Left colon (tissue), 2 donors: ENCODE results near the gene DDX23. TPM values are rescaled to one million over a fixed set of nuclear protein-coding genes. Genes with fewer than 3 reads are reported as not detected.
A peak's percentile ranks its signal among the peaks of the same experiment; 100 is the strongest.

Experiments used
- ATAC-seq: fragments of 200-7000 bp; cut with Tn5 transposase; one replicate; pipeline ENCODE4 v1.9.1; 2020; ENCODE audit warnings: mild to moderate bottlenecking, moderate library complexity
- DNase-seq, 2 donors: peaks; one replicate each; pipeline ENCODE4 v3.0.0-alpha.2; 2020
- intact Hi-C, 2 donors: fragments of 100-400 bp; cut with DNase I in 1 of 2; cut with micrococcal nuclease in 1 of 2; formaldehyde crosslinking; loops; one replicate each; pipeline versions ENCODE4 v1.11.2 to v1.14.0; 2022; cut with DNase I, micrococcal nuclease
- total RNA-seq, 2 donors: library from RNA; stranded (reverse); fragmentation: NEBNext Ultra II Directional; extraction: Animal tissue kit (Norgen Biotek cat#: 25700); gene quantifications; one replicate each; pipeline ENCODE4 v1.2.1, GENCODE V29; 2021
- donor health status: DM: no; HTN: no; CAD: no.
- donor health status: DM: yes; HTN: yes; CAD: no.

Gene DDX23
- total RNA-seq, 2 donors from 2014 or later, result 74.6 to 79.8 TPM

- no peak for DNase-seq
These were observed 64.0 kb downstream of the DDX23 start for GRCh38 chr12:48787791-48788523.

GRCh38 chr12:48786591-48787544, 65.1 kb downstream of the DDX23 start:
- intact Hi-C loops, result no loop called here

More at GRCh38 chr12:48787791-48788523, 64.0 kb downstream of the DDX23 start:
- peak; percentile 36 for ATAC-seq
- intact Hi-C loops, result no loop called here

DNA sequence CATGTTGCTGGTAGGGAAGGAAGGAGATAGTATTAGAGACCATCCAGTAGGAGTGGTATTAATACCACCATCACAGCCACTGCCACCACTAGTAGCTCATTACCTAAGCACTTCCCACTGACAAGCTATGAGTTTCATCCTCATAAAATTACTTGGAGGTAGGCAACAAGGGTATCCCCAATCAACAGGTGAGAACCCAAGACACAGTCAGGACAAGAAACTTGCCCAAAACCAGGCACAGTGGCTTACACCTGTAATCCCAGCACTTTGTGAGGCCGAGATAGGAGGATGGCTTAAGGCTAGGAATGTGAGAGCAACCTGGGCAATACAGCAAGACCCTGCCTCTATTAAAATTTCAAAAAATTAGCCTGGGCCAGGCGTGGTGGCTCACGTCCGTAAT, 68.5 kb downstream of the DDX23 start:
- intact Hi-C loops, result no loop called here
- no peak for DNase-seq
- no peak for ATAC-seq

More at GRCh38 chr12:48786591-48787544, 65.1 kb downstream of the DDX23 start:
- DNase-seq (no peak), ATAC-seq (no peak)

DNA sequence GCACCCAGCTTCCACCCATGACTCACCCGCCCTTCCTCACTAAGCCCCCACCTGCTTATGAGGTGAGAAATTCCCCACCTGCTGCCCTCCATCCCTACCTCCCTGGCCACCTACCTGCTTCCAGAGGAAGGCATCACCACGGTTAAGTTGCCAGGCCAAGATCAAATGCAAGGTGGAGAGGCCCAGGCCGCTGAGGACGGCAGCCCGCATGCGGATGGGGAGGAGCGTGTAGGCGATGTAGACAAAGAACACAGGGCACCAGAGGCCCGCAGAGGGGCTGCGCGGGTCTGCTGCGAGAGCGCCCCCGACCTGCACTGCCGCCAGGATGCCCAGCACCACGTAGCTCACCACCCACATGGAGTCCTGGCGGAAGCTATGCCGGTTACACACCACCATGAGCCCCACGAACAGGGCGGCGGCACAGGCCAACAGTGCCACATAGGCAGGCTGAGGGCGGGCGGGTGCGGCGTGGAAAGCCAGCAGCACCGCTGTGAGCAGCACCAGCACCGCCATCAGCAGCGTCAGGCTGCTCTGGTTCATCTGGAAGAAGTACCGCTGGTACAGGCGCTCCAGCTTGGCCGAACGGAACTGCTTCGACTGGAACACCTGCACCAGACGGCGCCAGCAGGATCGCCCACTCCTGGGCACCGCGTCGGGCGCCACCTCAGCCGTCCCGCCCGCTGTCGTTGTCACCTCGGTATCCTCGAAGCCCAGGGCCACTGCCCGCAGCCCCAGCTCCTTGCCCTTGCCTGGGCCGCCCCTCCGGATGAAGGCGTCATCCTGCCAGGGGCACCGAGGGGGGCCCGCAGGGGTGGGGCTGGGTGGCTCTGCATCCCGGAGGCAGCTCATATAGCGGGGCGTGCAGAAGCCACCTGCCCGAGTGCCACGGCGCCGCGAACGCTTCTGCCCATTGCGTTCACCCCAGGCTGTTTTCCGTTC, 69.2 kb downstream of the DDX23 start:
- intact Hi-C loops, result no loop called here
- no peak for DNase-seq
- ATAC-seq, result no peak

DNA sequence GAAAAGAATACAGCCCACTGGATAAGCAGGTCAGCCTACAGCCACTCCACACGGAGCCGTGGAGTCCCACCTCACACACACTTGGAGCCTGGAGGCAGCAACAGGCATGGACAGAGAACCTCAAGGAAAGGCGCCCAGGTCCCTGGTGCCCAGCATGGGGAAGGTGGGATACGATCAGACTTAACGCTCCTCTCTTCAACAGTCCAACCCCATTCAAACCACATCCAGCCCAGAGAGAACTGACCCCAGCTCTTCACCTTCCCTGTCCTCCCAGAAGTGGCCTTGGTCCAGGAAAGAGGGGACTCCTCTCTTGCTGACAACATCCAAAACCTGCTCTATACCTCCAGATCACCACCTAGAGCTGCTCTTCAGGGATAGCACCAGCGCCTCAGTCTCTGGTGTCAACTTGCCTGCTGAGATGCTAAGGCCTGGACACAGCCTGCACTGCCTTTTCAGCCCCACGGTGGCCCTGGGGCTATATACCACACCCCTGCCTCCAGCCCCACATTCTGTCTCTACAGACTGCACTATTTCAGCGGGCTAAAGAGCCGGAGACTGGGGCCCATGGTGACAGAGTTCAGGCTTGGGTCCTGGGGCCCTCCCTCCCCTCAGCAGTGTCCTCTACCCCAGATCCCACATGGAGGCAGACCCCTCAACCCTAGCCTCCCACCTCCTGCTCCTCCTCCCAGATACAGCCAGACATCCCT, 70.1 kb downstream of the DDX23 start:
- DNase-seq (no peak), ATAC-seq (no peak)
- intact Hi-C loops, result no loop called here

GRCh38 chr12:48780381-48781025, 71.5 kb downstream of the DDX23 start:
- DNase-seq (peak; percentile 42 to 55), ATAC-seq (peak; percentile 80)
- intact Hi-C loops, result no loop called here

DNA sequence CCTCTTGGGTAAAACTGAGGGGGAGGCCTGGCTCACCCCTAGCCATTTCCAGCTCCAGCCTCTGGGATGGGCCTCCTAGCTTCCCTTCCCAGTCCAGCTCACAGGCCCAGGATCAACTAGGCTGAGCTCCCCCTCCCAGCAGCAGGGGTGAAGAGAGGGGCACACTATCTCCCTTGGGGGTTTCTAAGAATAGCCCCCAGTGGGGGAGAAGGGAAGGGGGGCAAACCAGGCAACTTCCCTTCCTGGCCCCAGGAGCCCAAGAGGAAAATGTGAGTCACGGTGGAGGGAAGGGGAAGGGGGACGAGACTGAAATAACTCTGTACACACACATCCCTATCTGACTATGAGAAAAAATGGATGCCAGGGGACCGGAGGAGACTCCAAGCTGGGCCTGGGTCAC, 72.1 kb downstream of the DDX23 start:
- intact Hi-C loops, result no loop called here
- ATAC-seq, result peak; percentile 6
- no peak for DNase-seq

Other genes starting within 250 kb of the DDX23 start
- 10 to 100 TPM; 16.9 to 19.9 TPM for gene KANSL2, start 169.9 kb downstream of the DDX23 start, total RNA-seq
- 10 to 100 TPM; 24.8 to 28.4 TPM for gene CCNT1, start 135.5 kb downstream of the DDX23 start, total RNA-seq
- 100 to 1,000 TPM; 103 to 130 TPM for gene ADCY6, start 63.1 kb downstream of the DDX23 start, total RNA-seq
- 10 to 100 TPM; 36.0 to 47.9 TPM for gene CACNB3, start 33.7 kb downstream of the DDX23 start, total RNA-seq
- 1 to 10 TPM; 2.1 to 8.6 TPM for gene RND1, start 13.7 kb upstream of the DDX23 start, total RNA-seq
- 10 to 100 TPM; 21.3 to 26.9 TPM for gene FKBP11, start 73.3 kb upstream of the DDX23 start, total RNA-seq
- gene ARF3, start 105.3 kb upstream of the DDX23 start, total RNA-seq, result 100 to 1,000 TPM; 271 to 304 TPM
- under 1 TPM; 0.15 to 0.61 TPM for gene WNT10B, start 119.6 kb upstream of the DDX23 start, total RNA-seq
- gene WNT1, start 126.2 kb upstream of the DDX23 start, total RNA-seq, result not detected
- under 1 TPM in 1 of 2 donors, not detected in 1; 0.06 TPM for gene DDN, start 147.2 kb upstream of the DDX23 start, total RNA-seq
- 10 to 100 TPM; 52.0 to 53.9 TPM for gene PRKAG1, start 166.6 kb upstream of the DDX23 start, total RNA-seq
- gene KMT2D, start 208.6 kb upstream of the DDX23 start, total RNA-seq, result 10 to 100 TPM; 68.8 to 82.8 TPM
- gene RHEBL1, start 217.8 kb upstream of the DDX23 start, total RNA-seq, result not detected
- gene DHH, start 242.6 kb upstream of the DDX23 start, total RNA-seq, result under 1 TPM; 0.31 to 0.50 TPM